GM19438 (cell line): Measurements from ENCODE around the gene ECI1.

Source experiments
- ATAC-seq: cut with Tn5 transposase; IDR thresholded peaks from one replicate; pipeline ENCODE4 v1.9.1; 2021; ENCODE audit warnings: low read depth; ENCODE audit not compliant: unreplicated experiment

Gene ECI1

DNA sequence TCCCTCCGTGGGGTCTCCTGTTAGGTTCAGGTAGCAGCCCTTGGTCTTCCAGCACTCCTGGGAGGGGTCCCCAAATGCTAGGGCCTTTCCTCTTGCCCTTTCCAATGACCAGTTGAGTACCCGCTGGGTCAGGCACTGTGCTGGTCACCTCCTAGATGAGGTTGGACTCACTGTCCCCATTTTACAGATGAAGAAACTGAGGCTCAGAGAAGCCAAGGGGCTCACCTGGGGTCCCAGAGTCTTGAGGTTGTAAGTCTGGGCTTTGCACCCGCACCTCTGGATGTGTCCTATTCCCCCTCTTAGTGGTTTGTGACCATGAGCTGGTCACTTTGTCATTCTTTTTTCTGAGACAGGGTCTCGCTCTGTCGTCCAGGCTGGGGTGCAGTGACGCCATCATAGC lies 53.6 kb downstream of the ECI1 start:
- no peak for ATAC-seq

DNA sequence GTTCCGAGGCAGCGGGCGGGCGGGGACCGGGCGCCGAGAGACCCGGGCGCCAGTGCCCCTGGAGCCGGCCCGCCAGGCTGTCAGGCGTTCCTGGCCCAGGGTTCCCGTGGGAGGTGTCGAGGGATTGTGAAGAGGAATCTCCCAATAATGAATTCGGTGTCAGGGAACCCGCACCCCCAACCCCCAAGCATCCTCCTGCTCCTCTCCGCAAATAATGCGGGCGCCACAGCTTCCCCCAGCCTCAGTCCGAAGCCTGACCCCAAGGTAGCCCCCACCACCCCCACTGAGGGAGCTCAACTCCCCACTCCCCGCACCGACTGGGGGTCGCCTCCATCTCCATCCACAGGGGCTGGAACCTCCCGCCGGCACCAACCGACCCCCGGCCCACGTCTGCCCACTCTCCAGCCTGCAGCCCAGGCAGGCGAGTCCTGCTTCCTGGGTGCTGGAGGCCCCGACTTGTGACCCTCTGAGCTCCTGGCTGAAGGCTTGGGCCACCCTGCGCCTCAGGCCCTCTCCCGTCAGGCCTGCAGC lies 54.3 kb downstream of the ECI1 start:
- no peak for ATAC-seq

DNA sequence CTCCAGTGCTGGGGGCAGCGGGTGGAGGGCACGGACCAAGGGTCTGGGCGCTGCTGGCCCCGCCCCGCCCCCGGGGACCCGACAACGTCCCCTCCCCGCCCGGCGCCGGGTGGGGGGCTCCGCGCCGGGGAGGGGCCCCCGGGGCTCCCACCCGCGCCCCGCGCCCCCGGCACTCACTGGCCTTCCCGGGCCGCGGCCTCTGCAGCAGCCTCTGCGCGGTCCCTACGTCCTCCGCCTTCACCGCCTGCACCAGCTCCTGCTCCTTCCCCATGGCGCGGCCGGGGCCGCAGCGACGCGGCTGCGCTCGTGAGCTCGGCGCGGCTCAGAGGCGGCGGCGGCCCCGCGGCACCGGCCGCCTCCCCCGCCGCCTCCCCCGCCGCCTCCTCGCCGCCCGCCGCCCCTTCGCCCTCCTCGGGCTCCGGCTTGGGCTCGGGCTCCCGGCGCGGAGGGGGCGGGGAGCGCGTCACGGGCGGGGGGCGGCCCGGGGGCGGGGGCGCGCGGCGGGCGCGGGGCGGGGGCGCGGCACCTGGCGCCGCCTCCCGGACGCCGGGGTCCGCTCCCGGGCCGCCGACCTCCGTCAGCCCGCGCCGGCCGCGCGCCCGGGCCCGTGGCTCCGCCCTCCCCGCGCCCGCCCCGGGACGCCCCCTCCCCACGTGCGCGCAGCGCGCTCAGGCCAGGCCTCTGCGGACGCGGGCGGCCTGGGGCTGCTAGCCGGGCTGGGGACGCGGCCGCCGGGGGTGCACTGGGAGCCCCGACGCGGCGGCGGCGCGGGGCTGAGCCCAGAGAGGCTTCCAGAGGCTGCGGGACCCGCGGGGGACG lies 55.0 kb downstream of the ECI1 start, which contains the start of gene CASKIN1:
TSS of gene CASKIN1 (minus strand) at position 444 of the 819 bp plus-strand sequence. CDS start at position 271, 173 bp downstream.
- no peak for ATAC-seq

DNA sequence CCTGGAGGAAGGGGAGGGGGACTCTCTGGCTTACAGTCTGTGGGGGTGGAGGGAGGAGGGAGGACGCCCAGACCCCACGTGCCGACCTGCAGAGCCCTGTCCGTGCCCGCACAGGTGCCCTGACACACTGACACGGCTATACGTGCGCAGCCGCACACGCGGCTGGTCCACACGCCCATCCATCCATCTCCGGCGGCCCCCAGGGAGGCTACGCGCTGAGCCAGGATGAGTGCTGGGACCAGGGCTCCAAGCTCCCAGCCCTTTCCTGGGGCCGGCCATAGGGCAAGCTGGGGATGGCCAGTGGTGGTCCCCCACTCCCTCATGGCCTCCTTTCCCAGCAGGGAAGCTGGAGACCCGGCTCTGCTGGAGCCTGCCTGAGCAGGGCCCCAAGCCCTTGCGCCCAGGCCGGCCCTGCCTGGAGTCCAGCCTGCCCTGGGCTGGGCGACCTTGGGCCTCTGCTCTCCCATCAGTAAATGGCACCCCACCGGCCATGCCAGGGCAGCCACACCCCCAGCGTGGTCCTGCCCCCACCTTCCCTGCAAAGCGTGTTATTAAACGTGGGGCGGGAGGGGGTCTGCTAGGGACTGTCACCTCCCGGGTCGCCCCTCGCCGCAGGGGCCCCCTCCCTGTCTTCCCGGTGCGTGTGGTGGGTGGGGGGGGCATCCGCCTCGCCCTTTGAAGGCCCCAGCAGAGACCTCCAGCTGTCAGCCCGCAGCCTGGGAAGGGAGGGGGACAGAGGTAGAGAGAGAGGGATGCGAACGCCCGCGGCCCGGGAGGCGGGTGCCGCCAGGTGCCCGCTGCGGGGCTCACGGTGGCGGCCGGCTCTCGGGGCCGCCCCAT lies 55.8 kb downstream of the ECI1 start:
- no peak for ATAC-seq

DNA sequence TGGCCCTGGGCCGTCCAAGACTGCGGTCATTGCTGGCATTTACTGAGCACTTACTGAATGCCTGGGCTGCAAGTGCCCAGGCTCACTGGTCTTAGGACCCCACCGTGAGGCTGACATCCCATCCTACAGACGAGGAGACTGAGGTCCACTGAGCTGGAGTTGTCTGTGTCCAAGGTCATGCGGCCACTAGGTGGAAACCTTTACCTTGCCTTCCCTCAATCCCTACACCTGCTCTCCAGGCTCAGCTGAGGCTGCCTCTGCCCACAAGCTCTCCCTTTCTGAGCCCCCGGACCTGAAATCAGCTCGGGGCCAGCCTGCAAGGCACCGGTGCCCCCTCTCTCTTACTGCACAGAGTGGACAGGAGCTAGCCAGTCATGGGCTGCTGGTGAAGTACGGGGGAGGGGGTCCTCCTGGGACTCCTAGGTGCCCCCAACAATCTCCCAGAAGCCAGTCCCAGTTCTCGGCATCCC lies 56.5 kb downstream of the ECI1 start:
- ATAC-seq = no peak

DNA sequence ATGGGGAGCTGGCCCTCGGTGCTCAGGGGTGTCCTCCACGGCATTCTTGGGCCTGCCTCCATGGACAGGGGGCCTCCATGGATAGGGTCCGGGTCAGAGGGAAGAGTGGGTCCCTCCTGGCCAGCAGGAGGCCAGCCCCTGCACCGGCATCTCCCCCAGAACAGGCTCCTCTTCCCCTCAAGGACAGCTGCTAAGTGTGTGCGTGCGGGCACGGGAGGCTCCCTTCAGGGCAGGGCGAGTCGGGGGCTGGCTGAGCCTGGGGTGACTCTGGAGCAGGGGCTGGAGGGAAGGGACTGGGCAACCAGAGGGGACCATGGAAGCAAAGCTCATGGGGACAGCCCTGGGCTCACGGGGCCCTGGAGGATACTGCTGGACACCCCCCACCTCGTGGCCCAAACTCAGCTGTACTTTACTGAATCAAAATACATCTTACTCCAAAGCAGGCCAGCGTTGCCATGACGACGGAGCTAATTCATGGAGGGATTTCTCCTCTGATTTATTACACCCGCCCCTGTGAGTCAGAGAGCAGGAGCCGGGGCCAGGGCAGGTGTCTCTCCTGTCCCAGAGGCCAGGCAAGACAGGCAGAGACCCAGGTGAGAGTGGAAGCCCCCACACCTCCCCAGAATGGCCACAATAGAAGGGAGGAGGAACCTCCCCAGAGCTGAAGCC lies 57.1 kb downstream of the ECI1 start:
- no peak for ATAC-seq

DNA sequence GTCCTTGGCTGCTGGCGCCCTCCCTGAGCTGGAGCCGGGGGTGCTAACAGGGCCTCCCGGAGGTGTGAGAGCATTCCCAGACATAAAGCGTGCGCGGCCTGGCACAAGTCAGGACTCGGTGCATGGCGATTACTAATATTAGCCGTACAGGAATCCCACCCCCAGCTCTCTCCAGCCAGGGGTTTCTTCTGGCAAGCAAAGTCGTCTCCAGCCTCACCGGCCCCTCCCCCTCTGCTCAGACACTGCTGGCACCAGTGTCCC lies 60.0 kb downstream of the ECI1 start:
- ATAC-seq = no peak

DNA sequence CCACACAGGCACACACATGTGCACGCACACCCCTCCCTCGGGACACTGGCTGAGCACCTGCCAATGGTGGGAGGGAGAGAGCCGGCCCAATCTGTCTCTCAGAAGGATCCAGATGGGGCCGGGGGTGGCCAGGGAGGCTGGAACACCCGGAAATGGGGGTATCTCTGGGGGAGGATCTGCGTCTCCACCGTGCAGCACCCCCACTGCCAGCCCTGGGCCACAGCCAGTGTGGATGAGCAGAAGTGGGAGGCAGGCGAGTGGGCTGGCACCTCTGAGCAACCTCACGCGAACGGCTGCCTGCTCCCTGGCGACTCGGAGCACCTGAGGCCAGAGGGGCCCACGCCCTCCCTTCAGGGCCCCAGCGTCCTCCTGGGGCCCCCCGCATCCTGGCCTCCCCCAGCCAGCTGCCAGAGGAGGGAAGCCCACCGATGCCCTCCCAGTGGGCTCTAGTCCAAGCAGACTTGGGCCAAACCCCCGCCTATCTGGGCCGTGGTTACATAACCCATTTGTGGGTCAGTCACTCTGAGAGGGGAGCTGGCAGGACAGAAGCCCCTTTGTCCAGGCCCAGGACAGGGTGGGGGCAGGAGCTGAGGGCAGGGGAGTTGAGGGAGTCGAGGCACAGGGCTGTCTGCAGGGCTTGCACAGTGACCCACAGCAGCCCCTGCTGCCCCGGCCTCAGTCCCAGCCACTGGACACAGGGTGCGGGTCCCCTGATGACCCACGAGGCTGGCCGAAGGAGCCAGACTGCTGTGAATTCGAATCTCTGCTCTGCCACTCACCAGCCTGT lies 60.5 kb downstream of the ECI1 start:
- no peak for ATAC-seq

DNA sequence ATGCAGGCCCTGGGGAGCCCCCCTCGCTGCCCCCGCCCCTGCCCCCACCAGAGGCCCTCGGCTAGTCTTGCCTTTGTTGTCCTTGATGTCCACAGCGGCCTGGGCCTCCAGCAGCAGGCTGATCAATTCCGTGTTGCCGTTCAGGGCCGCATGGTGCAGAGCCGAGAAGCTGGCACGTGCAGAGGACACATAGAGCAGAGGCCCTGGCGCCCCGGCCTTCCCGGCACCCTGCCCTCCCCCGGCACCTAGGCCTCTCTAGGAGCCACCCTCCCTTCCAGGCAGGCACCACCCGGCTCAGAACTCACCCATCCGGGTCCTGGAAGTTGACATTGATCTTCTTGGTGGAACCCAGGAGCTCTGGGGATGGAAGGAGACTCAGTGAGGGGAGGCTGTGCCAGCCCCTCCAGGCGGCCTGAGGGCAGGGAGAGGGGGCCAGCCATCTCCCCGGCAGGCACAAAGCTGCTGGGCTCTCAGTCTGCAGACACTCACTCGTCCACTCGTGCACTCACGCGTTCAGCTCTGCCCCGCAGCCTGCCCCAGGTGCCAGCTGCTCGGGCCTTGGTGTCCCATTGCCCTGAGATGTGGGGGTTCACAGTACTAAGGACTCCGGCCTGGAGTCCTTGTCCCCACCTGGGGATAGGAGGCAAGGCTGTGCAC lies 61.3 kb downstream of the ECI1 start:
- no peak for ATAC-seq
